ENCODE measurements around the gene OSBPL2. TPM values are rescaled to one million over a fixed set of nuclear protein-coding genes. Genes with fewer than 3 reads are reported as not detected.

Gene OSBPL2
- 10 to 100 TPM; 19.8 to 30.9 (median 24.8) TPM for total RNA-seq
- 10 to 100 TPM in 2 of 3 donors, 1 to 10 TPM in 1; 9.6 to 22.8 (median 11.4) TPM for polyA plus RNA-seq
- long read RNA-seq, donor 1, full-length matches to known transcripts: 4 of 9 reads
- long read RNA-seq, donor 1, partial matches to known transcripts: 3 of 9 reads
- long read RNA-seq, donor 1, other reads (novel, unspliced or antisense): 2 of 9 reads
- long read RNA-seq, donor 2, full-length matches to known transcripts: 16 of 26 reads
- long read RNA-seq, donor 2, partial matches to known transcripts: 4 of 26 reads
- long read RNA-seq, donor 2, other reads (novel, unspliced or antisense): 6 of 26 reads

- Histone ChIP-seq H3K27me3 (ENCODE audit: insufficient read depth in 3 of 3, low read length in 2 of 3) (no peaks in the 10 kb centered on the region), H3K4me3 (peak within 1 kb of the TSS; percentile 73), H3K4me1 (peaks cover 58% of the 10 kb centered on the region), H3K9me3 (no peaks in the 10 kb centered on the region), H3K36me3 (ENCODE audit: insufficient read depth in 1 of 2, low read depth in 1 of 2) (peaks cover 0 to 21% of the 10 kb centered on the region in 2 donors), H3K27ac (peak within 1 kb of the TSS; percentile 90)
- 1% methylated on average over 45 to 55 of the region's 55 CpGs for WGBS, 3 donors
- DNase-seq: peak; percentile 99 to 100
- intact Hi-C loops (cut with DNase I): no loop called here
- no peak for TF ChIP-seq CTCF (IDR thresholded peaks at IDR 0.05)
- peak; percentile 95 to 97 (median 96) for ATAC-seq
These were observed at the start of gene OSBPL2 for GRCh38 chr20:62237801-62238568. Gene OSBPL2, plus strand, starts transcription at chr20:62238521. Its CDS starts 17,664 bp downstream, at chr20:62256185.

- intact Hi-C loops (cut with DNase I): no loop called here
- TF ChIP-seq CTCF (IDR thresholded peaks at IDR 0.05): no peak
- H3K4me3 ChIP-seq: no peak overlapping the region
- no peak overlapping the region for H3K27ac ChIP-seq
- no peaks in the 10 kb centered on the region for H3K27me3 ChIP-seq (ENCODE audit: insufficient read depth in 3 of 3, low read length in 2 of 3)
- no peaks in the 10 kb centered on the region for H3K4me1 ChIP-seq
- 78 to 85% (median 81%) methylated on average over 25 of the region's 25 CpGs for WGBS, 3 donors
- H3K9me3 ChIP-seq: no peaks in the 10 kb centered on the region
- peak in 1 of 2 donors; percentile 26 for DNase-seq
- H3K36me3 ChIP-seq (ENCODE audit: insufficient read depth in 1 of 2, low read depth in 1 of 2): peaks cover 0 to 55% of the 10 kb centered on the region in 2 donors
- ATAC-seq: no peak
These were observed 47.5 kb upstream of the OSBPL2 start for GRCh38 chr20:62190639-62191411.

- Histone ChIP-seq H3K27ac (no peak overlapping the region), H3K27me3 (ENCODE audit: insufficient read depth in 3 of 3, low read length in 2 of 3) (no peaks in the 10 kb centered on the region), H3K36me3 (ENCODE audit: insufficient read depth in 1 of 2, low read depth in 1 of 2) (peaks cover 0 to 66% of the 10 kb centered on the region in 2 donors), H3K9me3 (no peaks in the 10 kb centered on the region), H3K4me1 (no peaks in the 10 kb centered on the region), H3K4me3 (no peak overlapping the region)
- no peak for TF ChIP-seq CTCF (IDR thresholded peaks at IDR 0.05)
- ATAC-seq (peak in 3 of 4 donors; percentile 21 to 44 (median 24)), DNase-seq (peak in 1 of 2 donors; percentile 29)
- WGBS, 3 donors: 71 to 80% (median 71%) methylated on average over 14 of the region's 14 CpGs
- intact Hi-C loops (cut with DNase I): no loop called here
These were observed 46.4 kb upstream of the OSBPL2 start for GRCh38 chr20:62191781-62192559.

GRCh38 chr20:62192635-62193034 is 45.7 kb upstream of the OSBPL2 start:
- 66 to 78% (median 72%) methylated on average over 10 of the region's 10 CpGs for WGBS, 3 donors

More at GRCh38 chr20:62192635-62193034, 45.7 kb upstream of the OSBPL2 start:
- H3K4me3 ChIP-seq: no peak overlapping the region
- H3K36me3 ChIP-seq (ENCODE audit: insufficient read depth in 1 of 2, low read depth in 1 of 2): peaks cover 0 to 72% of the 10 kb centered on the region in 2 donors
- DNase-seq (peak in 1 of 2 donors; percentile 26), ATAC-seq (no peak)
- TF ChIP-seq CTCF (IDR thresholded peaks at IDR 0.05): no peak
- no peaks in the 10 kb centered on the region for H3K9me3 ChIP-seq
- no peaks in the 10 kb centered on the region for H3K4me1 ChIP-seq
- no peaks in the 10 kb centered on the region for H3K27me3 ChIP-seq (ENCODE audit: insufficient read depth in 3 of 3, low read length in 2 of 3)
- intact Hi-C loops (cut with DNase I): no loop called here
- H3K27ac ChIP-seq: no peak overlapping the region

Measured in psoas muscle (tissue), 8 donors.